Fibroblast of upper back skin (primary cell): Measurements from ENCODE around the gene ZNF367.

Experiments
- DNase-seq: peaks from one replicate; pipeline ENCODE4 v3.0.0-alpha.2; 2013

Gene ZNF367

DNA sequence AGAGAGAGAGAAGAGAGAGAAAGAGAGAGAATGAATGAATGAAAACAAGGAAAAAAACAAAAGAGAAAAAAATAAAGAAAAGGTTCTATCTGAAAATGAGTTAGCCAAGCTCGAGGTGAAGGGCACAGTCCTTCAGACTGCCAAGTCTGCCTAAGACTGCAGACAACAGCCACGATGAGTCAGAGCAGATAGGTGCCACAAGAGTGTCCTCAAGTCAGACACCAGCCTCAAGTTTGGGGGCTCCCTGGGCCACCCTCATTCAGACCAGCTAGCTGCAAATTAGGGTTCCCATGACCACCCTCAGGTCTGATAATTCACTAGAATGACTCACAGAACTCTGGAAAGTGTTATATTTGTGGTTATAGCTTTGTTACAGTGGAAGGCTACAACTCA lies 17.9 kb upstream of the ZNF367 start:
- DNase-seq: no peak

DNA sequence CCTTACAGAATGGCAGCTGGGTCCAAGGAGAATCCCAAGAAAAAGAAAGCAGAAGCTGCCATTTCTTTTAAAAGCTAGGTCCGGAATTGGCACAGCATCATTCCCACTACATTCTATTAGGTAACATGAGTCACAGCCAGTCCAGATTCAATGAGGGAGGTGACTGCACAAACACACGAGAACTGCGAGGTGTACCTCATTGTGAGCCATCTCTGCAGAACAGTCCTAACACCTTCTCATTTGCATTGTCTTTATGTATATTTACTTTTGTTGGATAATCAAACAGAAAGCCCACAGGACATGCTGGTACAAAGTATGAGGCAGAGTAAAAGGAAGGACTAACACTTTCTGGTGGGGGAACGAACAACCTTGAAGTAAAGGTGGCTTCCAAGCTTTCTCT lies 17.2 kb upstream of the ZNF367 start:
- no peak for DNase-seq

DNA sequence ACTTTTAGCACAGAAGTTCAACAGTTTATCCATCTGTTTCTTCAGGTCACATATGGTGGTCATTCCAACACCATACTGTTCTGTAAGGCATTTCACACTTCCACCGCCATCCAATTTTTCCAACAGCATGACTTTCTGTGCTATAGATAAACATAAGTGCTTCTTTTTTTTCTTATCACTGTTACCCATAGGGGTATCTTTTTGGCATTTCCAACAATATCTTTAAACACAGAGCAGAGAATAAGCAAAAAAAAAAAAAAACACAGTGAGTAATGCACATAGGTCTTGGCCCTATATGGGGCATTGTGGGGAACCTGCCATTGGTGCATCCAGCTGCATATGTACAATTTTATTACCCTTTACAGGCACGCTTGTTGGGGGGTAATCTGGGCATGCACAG lies 12.2 kb upstream of the ZNF367 start:
- DNase-seq: no peak

DNA sequence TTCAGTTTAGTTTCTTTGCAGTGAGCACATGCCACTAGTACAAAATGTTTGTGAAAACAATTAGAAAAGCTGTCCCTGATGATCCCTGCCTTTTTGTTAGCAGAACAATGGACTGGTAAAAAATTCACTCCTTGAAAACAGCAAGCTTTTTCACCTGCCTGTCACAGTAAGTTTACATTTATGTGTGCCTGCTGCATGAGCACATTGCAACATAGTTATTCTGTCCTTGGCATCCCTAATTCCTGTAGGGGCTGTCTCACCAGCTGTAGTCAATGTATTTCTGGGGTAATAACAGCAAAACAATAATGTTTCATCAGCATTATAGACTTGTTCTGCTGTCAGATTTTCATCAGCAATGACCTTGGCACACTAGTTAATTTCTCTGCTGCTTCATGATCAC lies 11.6 kb upstream of the ZNF367 start:
- no peak for DNase-seq

DNA sequence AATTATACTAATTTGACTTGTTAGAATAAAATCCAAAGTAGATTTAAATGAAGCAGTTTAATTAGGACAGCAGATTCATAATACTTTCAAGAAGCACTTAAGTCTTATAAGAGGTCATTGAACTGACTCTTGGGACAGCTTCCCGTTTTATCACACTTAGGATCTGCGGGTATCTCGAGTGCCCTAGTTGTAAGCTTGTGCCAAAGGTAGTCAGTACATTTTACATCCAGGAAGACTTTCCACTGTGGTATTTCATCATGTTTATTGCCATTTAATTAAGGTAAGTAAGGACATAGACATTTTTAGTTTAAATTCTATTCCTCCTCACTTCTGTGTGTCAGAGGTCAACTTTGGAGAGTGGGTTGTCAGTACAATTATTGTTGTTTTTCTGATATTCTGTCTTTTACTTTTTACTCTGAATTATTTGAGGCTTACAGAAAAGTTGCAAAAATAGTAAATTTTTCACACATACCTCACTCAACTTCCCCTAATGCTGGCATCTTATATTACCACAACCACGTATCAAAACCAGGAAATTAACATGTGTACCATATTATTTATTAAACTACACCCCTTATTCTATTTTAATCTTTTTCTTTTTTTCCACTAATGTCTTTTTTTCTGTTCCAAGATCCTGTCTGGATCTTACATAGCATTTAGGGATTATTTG lies 7.5 kb upstream of the ZNF367 start:
- DNase-seq: no peak

DNA sequence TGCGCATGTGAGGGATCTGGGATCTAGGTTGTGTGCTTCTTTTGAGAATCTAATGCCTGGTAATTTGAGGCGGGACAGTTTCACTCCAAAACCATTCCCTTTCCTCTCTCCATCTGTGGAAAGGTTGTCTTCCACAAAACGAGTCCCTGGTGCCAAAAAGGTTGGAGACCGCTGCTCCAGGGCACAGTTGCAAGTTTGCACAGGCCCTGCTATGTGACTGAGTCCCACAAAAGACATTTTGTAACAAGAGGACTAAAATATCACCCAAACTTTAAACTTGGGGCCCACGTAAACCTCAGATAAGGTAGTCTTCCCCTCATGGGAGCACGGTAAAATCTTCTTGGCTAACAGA lies 5.8 kb upstream of the ZNF367 start:
- no peak for DNase-seq

DNA sequence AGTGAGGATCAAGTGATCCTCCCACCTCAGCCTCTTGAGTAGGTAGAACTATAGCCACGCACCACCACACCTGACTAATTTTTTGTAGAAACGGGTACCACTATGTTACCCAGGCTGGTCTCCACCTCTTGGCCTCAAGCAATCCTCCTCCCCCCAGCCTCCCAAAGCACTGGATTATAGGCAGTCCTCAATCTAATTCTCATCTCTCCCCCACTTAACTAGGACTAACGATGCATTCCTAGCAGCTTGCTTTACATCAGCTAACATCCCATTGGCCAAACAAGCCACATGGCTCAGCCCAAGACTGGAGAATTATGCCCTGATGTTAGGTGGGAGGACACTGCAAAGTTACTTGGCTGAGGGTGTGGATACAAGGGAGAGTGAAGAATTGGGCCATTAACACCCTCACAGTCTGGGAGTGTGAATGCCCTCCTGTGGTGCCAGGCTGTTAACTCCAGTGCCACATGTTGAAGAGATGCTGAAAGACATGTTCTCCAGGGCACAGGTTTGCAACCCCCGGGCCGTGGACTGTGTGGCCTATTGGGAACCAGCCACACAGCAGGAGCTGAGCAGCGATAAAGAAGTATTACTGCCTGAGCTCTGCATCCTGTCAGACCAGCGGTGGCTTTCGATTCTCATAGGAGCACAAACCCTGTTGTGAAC lies 5.3 kb upstream of the ZNF367 start:
- no peak for DNase-seq

DNA sequence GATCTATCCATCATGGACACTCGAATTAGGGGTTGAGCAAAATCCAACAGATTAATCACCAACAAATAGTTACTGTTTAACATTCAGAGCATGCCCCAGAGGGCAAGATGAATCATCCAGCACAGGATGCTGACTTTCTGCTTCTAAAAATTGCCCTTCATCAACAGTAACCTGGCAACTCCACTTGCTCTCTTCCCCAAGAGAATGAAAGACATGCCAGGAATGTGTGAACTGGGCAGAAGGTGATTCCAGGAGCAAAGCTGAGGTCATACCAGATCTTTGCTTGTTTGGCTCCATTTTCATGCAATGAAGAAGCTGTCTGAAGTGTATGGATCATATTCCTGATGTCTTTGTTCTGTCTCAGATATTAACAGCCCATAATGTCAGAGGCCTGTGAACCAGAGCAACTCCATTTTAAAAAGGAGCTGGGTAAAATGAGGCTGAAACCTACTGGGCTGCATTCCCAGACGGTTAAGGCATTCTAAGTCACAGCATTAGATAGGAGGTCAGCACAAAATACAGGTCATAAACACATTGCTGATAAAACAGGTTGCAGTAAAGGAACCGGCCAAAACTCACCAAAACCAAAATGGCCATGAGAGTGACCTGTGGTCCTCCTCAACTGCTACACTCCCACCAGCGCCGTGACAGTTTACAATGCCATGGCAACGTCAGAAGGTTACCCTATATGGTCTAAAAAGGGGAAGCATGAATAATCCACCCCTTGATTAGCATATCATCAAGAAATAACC lies 2.5 kb upstream of the ZNF367 start:
- DNase-seq: peak; percentile 97

DNA sequence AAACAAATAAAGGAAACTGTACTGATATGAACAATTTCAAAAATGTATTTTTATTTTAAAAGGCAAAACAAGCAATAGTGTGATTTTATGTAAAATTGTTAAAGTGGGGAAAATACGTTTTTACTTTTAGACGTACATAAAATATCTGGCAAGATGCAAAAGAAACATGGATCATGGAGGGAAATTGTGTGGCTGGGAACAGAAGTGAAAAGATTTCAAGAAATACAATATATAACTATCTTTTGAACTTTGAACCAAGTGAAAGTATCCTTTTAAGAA lies 1.5 kb upstream of the ZNF367 start:
- no peak for DNase-seq

DNA sequence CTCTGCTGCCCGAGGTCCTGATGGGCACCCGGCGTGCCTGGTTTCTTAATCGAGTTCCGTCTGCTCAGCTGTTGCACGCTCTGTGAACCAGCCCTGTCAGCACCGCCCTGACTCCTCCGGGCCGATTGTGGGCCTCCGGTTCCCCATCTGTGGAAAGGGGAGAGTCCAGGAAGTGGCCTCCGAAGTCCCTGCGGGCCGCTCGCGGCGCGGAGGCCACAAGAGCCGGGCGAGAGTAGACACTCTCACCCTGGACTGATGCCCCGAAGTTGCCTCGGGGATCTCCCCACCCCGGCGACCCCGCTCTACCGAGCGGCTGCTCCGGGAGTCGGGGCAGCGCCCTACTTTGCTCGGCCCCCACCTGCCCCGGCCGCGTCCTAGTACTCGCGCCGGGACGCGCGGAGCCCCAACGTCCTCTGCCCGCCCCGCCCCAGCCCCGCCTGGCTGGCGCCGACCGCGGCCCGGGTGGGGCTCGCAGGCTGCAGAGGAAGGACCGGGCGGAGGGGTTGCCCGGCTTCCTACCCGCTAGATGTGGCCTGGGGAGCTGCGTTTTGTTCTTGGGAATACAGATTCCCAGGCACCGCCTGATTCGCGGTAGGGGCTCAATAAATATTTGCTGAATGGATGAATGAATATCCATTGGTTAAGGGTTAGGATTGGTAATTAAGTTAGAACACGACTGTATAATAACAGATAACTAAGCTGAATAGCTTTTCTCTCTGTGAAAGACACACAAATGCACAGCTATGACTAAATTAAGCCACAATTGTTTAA lies 935 bp upstream of the ZNF367 start:
- DNase-seq: peak; percentile 8

DNA sequence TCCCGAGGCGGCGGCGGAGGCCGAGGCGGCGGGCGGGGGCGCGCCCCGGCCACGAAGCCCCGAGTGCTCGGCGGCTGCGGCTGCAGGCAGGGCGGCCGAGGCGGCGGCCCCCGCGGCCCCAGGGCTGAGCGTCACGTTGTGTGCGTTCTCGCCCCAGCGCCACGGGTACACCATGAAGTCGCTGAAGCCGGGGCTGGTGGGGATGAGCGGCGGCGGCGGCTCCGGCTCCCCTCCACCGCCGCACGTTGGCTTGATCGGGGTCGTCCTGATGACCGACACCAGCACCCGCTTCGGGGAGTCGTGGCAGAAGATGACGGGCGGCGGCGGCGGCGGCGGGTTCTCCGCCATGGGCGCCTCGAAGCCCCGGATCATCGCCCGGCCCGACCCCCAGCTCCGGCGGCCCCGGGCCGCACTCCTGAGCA lies 498 bp downstream of the ZNF367 start:
- DNase-seq: no peak

DNA sequence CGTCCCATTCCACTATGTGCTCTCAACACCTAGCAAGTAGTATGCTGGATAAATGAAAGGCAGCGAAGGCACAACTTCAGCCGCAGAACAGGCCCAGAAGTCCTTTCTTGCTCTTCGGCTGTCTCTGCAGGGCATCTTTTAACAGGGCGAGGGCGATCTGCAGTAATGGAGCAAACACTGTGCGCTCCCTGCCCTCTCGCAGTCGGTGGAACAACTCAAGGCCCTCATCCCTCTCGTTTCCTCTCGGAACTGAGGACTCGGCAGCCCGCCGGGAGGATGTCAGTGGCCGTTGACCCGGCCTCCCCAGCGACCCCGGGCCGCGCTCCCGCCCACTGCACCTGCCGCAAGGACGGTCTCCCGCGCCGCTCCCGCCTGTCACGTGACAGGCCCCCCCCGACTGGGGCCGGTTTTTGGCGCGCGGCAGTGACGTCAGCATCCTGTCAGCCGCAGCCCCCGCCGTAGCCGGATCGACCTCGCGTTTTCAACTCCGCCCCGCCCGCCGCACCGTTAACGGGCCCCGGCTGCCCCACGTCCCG lies 1.1 kb downstream of the ZNF367 start:
- DNase-seq: peak; percentile 77

DNA sequence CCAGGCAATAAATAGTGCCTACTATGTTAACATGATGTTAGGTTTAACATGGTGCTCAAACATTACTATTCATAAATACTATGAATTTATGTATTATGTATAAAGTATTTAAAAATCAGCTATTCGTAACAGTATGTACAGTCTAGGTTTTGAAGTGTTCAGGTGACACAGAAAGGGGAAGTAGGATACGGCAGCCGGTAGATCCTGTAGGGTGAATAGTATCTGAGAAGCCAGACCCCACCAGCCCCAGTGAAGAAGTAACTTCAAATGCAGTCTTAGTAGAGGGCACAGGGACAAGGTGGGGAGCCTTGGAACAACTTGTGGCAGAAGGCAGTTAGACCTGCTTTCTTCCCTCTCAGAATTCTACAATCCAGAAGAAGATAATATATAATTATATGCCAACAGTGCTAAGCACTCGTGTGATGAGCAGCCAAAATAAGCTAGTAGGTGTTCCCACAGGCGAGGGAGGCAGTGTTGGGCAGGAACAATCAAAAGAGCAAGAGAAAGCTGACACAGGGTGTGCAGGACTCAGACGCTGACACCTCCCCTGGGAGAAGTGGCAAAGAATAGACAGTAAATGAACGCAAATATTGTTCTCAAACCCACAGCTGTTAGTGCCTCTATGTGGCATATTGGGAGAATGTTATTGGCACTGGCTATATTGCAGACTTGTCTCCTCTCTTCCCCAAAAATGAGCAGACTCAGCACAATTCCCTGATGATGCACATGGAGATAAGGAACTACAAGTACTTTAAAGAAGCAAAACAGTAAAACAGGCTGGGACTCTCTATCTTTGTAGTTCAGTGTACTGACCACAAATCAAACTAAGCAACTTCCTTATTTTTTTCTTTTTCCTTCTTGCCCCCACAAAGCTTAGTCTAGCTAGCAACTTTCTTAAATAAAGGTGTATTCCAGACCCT lies 4.6 kb downstream of the ZNF367 start:
- no peak for DNase-seq

DNA sequence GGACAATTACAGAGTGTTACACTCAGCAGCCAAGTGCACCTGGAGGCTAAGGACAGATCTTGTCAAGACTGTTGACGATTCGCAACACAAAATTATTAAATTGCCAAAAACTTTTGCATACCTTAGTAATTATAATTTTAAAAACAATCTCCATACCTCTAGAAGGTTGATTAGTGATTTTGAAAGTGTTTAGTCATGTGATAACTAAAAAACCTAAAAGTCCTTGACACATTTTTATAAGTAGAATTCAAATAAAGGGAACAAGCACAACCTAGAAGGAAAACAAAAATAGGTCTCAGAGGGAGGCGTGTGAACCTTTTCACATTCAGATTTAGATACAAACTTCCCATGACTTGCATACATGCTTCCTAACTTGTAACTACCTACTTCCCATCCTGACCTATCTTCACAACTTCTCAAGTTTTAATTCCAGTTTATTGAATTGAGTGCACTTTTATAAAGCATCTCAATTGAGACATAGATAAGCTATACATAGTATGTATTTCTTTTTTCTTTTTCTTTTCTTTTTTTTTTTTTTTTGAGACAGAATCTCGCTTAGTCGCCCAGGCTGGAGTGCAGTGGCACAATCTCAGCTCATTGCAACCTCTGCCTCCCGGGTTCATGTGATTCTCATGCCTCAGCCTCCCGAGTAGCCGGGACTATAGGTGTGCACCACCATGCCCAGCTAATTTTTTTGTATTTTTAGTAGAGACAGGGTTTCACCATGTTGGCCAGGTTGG lies 5.8 kb downstream of the ZNF367 start:
- DNase-seq: no peak

DNA sequence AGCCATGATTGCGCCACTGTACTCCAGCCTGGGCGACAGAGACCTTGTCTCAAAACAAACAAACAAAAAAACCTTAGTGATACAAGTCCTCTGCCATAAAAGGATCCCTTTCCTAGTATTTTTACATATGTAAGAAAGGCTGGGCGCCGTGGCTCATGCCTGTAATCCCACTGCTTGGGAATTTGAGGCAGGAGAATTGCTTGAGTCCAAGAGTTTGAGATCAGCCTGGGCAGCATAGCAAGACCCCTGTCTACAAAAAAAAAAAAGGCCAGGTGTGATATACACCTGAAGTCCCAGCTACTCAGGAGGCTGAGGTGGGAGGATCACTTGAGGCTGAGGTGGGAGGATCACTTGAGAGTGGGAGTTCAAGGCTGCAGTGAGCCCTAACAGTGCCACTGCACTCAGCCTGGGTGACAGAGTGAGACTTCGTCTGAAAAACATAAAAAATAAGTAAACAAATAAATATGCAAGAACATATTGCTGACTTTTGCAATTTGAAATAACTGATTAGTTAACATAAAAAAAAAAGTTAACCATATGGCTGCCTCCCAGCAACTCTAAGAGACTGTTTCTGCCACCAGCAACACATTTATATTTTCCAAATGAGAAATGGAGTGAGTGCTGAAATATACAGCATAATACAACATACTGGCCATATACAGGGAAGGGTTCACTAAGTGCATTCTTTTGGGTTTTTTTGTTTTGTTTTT lies 6.9 kb downstream of the ZNF367 start:
- no peak for DNase-seq

DNA sequence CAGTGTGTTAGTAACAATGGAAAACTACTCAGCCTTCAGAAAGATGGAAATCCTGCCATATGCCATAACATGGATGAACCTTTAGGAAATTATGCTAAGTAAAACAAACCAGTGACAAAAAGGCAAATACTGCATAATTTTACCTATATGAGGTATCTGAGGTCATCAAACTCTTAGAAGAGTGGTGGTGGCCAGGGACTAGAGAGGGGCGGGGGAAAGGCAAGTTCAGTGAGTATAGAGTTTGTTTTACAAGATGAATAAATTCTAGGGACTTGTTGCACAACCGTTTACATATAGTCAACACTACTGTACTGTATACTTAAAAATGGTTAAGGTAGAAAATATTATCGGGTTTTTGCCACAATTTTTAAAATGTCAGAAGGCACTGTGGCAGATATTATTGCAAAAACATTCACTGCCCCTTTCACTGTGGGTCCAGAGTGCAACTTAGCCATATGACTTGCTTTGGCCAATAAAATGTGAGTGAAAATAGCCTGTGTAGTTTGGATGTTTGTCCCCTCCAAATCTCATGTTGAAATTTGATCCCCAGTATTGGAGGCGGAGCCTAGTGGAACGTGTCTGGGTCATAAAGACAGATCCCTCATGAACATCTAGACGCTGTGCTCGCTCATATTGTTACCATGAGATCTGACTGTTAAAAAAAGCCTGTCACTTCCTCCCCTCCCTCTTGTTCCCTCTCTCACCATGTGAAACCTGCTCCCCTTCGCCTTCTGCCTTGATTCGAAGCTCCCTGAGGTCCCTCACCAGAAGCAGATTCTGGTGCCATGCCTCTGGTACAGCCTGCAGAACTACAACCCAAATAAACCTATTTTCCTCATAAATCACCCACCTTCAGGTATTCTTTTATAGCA lies 9.5 kb downstream of the ZNF367 start:
- DNase-seq: no peak

DNA sequence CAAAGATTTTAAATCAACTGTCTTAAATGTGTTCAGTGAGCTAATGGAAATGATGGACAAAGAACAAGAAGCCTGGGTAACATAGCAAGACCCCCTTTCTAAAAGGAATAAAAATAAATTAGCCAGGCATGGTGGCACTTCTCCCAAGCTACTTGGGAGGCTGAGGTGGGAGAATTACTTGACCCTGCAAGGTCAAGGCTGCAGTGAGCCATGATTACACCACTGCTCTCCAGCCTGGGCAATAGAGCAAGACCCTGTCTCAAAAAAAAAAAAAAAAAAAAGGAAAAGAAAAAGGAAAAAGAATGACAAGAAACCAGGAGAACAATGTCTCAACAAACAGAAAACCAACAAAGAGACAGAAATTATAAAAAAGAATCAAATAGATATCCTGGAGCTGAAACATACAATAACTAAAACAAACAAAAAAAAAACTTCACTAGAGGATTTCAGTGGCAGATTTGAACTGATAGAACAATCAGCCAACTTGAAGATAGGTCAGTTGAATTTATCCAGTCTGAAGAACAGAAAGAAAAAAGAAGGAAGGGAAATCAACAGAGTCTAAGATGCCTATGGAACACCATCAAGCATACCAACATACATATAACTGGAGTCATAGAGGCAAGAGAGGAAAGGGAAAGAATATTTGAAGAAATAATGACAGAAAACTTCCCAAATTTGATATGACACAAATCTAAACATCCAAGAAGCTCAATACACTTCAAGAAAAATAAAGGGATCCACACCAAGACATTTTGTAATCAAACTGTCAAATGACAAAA lies 17.8 kb downstream of the ZNF367 start:
- DNase-seq: no peak

DNA sequence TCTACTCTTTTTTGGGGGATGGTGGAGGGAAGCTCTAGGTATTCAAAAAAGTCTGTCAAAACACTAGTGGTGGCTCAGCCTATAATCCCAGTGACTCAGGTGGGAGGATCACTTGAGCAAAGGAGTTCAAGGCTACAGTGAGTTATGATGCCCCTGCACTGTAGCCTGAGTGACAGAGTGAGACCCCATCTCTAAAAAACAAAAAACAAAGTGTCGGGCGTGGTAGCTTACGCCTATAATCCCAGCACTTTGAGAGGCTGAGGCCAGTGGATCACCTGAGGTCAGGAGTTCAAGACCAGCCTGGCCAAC lies 18.9 kb downstream of the ZNF367 start:
- DNase-seq: no peak

DNA sequence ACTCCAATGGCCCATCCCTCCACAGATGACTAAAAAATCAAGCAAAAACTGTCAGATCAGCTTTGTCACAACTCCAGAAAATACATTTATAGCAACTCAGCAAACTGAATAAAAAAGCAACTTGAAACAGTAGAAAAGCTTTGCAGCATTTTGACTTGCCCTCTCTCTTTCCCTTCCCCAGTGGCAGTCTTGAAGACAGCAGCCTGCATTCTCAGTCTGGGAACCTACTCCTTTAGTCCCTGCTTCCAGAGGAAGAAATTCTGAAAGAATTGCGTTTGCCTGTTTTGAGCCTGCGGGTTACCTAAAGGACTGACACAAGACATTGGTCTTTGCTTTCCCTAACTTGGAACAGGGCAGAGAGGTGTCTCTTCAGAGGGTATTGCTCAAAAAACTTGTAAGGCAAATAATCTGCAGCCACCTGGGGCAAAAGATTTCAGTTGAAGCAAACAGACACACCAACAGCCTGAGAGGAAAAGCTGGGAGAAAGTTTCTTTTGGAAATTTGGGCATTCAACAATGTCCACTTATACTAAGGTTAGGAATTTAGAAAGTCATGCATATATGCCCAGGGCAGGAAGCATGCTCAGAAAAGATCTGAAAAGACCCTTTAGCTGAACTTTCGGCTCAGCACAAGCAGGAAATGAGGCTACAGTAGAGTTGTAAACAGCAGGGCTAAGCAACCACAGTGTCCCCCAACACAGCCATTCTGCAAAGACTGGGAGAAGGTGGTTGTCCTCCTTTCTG lies 19.4 kb downstream of the ZNF367 start:
- DNase-seq: no peak
